GM23248 (cell line): ENCODE measurements around the gene PLCB3. TPM values are rescaled to one million over a fixed set of nuclear protein-coding genes. Genes with fewer than 3 reads are reported as not detected.

Experiments
- DNase-seq: peaks from one replicate; pipeline ENCODE4 v3.0.0-alpha.2; 2015
- H2AFZ ChIP-seq: fragments of 200-600 bp; sonication (generic); 2 replicates; pipeline ENCODE4 v1.6.1; 2016; ENCODE audit warnings: antibody characterized with exemption
- H3F3A ChIP-seq: fragments of 200-600 bp; sonication (generic); 2 replicates; pipeline ENCODE4 v1.6.1; 2016; ENCODE audit warnings: mild to moderate bottlenecking, antibody characterized with exemption, mixed run types; ENCODE audit not compliant: insufficient read depth
- H3K27ac ChIP-seq: fragments of 200-600 bp; sonication (generic); 2 replicates; pipeline ENCODE4 v1.5.1; 2016; ENCODE audit warnings: mild to moderate bottlenecking
- H3K27me3 ChIP-seq: fragments of 200-600 bp; sonication (generic); replicated peaks from 2 replicates; pipeline ENCODE4 v1.6.1; 2016; ENCODE audit warnings: mild to moderate bottlenecking; ENCODE audit not compliant: insufficient read depth
- H3K36me3 ChIP-seq: fragments of 200-600 bp; sonication (generic); 2 replicates; pipeline ENCODE4 v1.6.1; 2016; ENCODE audit warnings: low read depth, mild to moderate bottlenecking
- H3K4me1 ChIP-seq: fragments of 200-600 bp; sonication (generic); 2 replicates; pipeline ENCODE4 v1.6.1; 2016; ENCODE audit warnings: mild to moderate bottlenecking; ENCODE audit not compliant: insufficient read depth
- H3K4me2 ChIP-seq: fragments of 200-600 bp; sonication (generic); one replicate; pipeline ENCODE4 v1.6.1; 2016; ENCODE audit warnings: mild to moderate bottlenecking; ENCODE audit not compliant: unreplicated experiment
- H3K4me3 ChIP-seq: fragments of 200-600 bp; sonication (generic); 2 replicates; pipeline ENCODE4 v1.5.1; 2016; ENCODE audit warnings: mild to moderate bottlenecking
- H3K79me2 ChIP-seq: fragments of 200-600 bp; sonication (generic); 2 replicates; pipeline ENCODE4 v1.6.1; 2016; ENCODE audit warnings: mild to moderate bottlenecking; ENCODE audit not compliant: insufficient read depth
- H3K9ac ChIP-seq: fragments of 200-600 bp; sonication (generic); 2 replicates; pipeline ENCODE4 v1.6.1; 2016; ENCODE audit warnings: mild to moderate bottlenecking
- H3K9me2 ChIP-seq: fragments of 200-600 bp; sonication (generic); 2 replicates; pipeline ENCODE4 v1.6.1; 2016; ENCODE audit warnings: mixed run types, mild to moderate bottlenecking, moderate library complexity; ENCODE audit not compliant: insufficient read depth
- H3K9me3 ChIP-seq: fragments of 200-600 bp; sonication (generic); one replicate; pipeline ENCODE4 v1.6.1; 2017; ENCODE audit warnings: low read depth
- H4K20me1 ChIP-seq: fragments of 200-600 bp; sonication (generic); 2 replicates; pipeline ENCODE4 v1.6.0; 2016; ENCODE audit not compliant: insufficient read depth
- EZH2 ChIP-seq: fragments of 200-600 bp; sonication (generic); IDR thresholded peaks from 2 replicates; pipeline ENCODE4 v1.6.1; 2018; ENCODE audit warnings: antibody characterized with exemption, mild to moderate bottlenecking; ENCODE audit not compliant: insufficient read depth, poor library complexity, severe bottlenecking
- EZH2phosphoT487 ChIP-seq: fragments of 200-600 bp; sonication (generic); IDR thresholded peaks from 2 replicates; pipeline ENCODE4 v1.6.1; 2018; ENCODE audit warnings: antibody characterized with exemption, moderate library complexity, mild to moderate bottlenecking, low read depth; ENCODE audit not compliant: insufficient read depth
- WGBS, 2 experiments: methylation state at CpG; one replicate each; pipeline ENCODE4 v1.1.6; 2015 to 2017; ENCODE audit warnings: low lambda C conversion rate in 2 of 2, low coverage in 1 of 2; ENCODE audit errors: missing lambda C conversion rate in 2 of 2; 5-methylcytosine and 5-hydroxymethylcytosine counted together
- in situ Hi-C: fragments of 300-500 bp; cut with MboI; formaldehyde crosslinking; loops from 2 replicates; pipeline ENCODE4 v1.15.0; 2020
- polyA plus RNA-seq: library from polyadenylated mRNA; unstranded; fragments of >200 nt; fragmentation: Nextera tagmentation; extraction: Ambion mirVana; gene quantifications from 2 replicates; pipeline ENCODE4 v1.2.1, GENCODE V29; 2016
- total RNA-seq: library from RNA; depleted of rRNA; stranded (reverse); fragments of >200 nt; shearing (Covaris generic); gene quantifications from 2 replicates; pipeline ENCODE4 v1.2.3, GENCODE V29; 2014

Gene PLCB3
- total and polyA plus RNA-seq, 2 experiments from 2014 or later = 6.5 to 32.7 TPM

GRCh38 chr11:64219755-64220154 lies 31.6 kb upstream of the PLCB3 start:
- Histone ChIP-seq H3K36me3 (no peaks in the 10 kb centered on the region), H3K4me2 (no peak overlapping the region), H3K79me2 (peaks cover 2% of the 10 kb centered on the region; the same call in 1 of the 2 replicates), H3K4me1 (peaks cover 8% of the 10 kb centered on the region), H3K9me2 (no peaks in the 10 kb centered on the region), H3K9me3 (no peaks in the 10 kb centered on the region), H3K4me3 (no peak overlapping the region), H3K9ac (no peak overlapping the region), H4K20me1 (no peaks in the 10 kb centered on the region), H2AFZ (no peak overlapping the region), H3K27ac (no peak overlapping the region), H3K27me3 (no peaks in the 10 kb centered on the region), H3F3A (peaks cover 5% of the 10 kb centered on the region)
- in situ Hi-C loops = no loop called here
- TF ChIP-seq EZH2phosphoT487 (no peak), EZH2 (no peak)
- WGBS, 2 experiments = 87 to 91% methylated on average over 10 of the region's 10 CpGs
- DNase-seq = no peak

DNA sequence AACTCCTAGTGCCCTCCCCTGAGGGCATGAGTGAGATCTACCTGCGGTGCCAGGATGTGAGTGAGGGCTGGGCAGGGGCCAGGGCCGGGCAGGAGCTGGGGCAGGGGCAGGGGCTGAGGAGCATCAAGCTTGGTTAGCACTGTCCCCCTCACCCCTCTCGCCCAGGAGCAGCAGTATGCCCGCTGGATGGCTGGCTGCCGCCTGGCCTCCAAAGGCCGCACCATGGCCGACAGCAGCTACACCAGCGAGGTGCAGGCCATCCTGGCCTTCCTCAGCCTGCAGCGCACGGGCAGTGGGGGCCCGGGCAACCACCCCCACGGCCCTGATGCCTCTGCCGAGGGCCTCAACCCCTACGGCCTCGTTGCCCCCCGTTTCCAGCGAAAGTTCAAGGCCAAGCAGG lies 31.1 kb upstream of the PLCB3 start:
- no peak overlapping the region for H3K27ac ChIP-seq
- 0 out of 2 replicates have a peak, but pooled peaks cover under 1% of the 10 kb centered on the region for H3F3A ChIP-seq
- no peaks in the 10 kb centered on the region for H3K27me3 ChIP-seq
- no peaks in the 10 kb centered on the region for H4K20me1 ChIP-seq
- H3K4me2 ChIP-seq = no peak overlapping the region
- TF ChIP-seq EZH2 (no peak), EZH2phosphoT487 (no peak)
- peaks cover 7% of the 10 kb centered on the region for H3K79me2 ChIP-seq
- in situ Hi-C loops = no loop called here
- no peaks in the 10 kb centered on the region for H3K9me2 ChIP-seq
- no peaks in the 10 kb centered on the region for H3K9me3 ChIP-seq
- peaks cover 4% of the 10 kb centered on the region for H3K4me1 ChIP-seq
- H3K4me3 ChIP-seq = no peak overlapping the region
- DNase-seq = no peak
- no peak overlapping the region for H3K9ac ChIP-seq
- no peak overlapping the region for H2AFZ ChIP-seq
- WGBS, 2 experiments = 83 to 85% methylated on average over 12 to 16 of the region's 17 CpGs
- H3K36me3 ChIP-seq = no peaks in the 10 kb centered on the region

- no peaks in the 10 kb centered on the region for H3K36me3 ChIP-seq
- no peaks in the 10 kb centered on the region for H3K9me3 ChIP-seq
- TF ChIP-seq EZH2 (no peak), EZH2phosphoT487 (no peak)
Measured at GRCh38 chr11:64220798-64221197, 30.5 kb upstream of the PLCB3 start.

DNA sequence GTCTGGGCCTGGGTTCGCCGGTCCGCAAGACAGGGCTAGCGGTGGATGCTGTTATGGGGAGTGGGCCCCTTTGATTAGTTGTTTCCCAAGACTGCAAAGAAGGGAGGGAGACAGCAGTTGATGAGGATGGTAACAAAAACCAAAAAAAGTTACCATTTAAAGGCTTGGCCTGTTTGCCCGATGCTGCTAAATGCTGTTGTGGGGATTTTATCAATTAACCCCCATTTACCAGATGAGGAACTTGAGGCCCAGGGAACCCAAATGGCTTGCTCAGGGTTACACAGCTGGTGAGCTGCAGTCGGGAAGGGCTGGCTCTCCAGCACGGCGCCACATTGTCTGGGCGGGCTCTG lies 28.7 kb upstream of the PLCB3 start:
- no peaks in the 10 kb centered on the region for H3K9me3 ChIP-seq
- DNase-seq = peak; percentile 37
- no peak overlapping the region for H3K9ac ChIP-seq
- no peak overlapping the region for H3K4me3 ChIP-seq
- no peaks in the 10 kb centered on the region for H3K27me3 ChIP-seq
- H3F3A ChIP-seq = no peaks in the 10 kb centered on the region
- H3K36me3 ChIP-seq = no peaks in the 10 kb centered on the region
- H4K20me1 ChIP-seq = no peaks in the 10 kb centered on the region
- H3K4me2 ChIP-seq = no peak overlapping the region
- H2AFZ ChIP-seq = no peak overlapping the region
- H3K4me1 ChIP-seq = peaks cover 6% of the 10 kb centered on the region; the same call in 1 of the 2 replicates
- WGBS, 2 experiments = 62% methylated on average over 9 of the region's 9 CpGs
- H3K79me2 ChIP-seq = peaks cover 29% of the 10 kb centered on the region
- TF ChIP-seq EZH2 (no peak), EZH2phosphoT487 (no peak)
- in situ Hi-C loops = no loop called here
- no peaks in the 10 kb centered on the region for H3K9me2 ChIP-seq
- H3K27ac ChIP-seq = no peak overlapping the region

More at GRCh38 chr11:64220798-64221197, 30.5 kb upstream of the PLCB3 start:
- Histone ChIP-seq H3K27me3 (no peaks in the 10 kb centered on the region), H3K4me1 (no peaks in the 10 kb centered on the region), H2AFZ (no peak overlapping the region), H4K20me1 (no peaks in the 10 kb centered on the region), H3K4me3 (no peak overlapping the region), H3K9me2 (no peaks in the 10 kb centered on the region), H3F3A (no peaks in the 10 kb centered on the region), H3K9ac (no peak overlapping the region), H3K4me2 (no peak overlapping the region), H3K79me2 (peaks cover 12% of the 10 kb centered on the region), H3K27ac (no peak overlapping the region)
- 88 to 90% methylated on average over 11 to 14 of the region's 14 CpGs for WGBS, 2 experiments
- in situ Hi-C loops = no loop called here
- DNase-seq = no peak

DNA sequence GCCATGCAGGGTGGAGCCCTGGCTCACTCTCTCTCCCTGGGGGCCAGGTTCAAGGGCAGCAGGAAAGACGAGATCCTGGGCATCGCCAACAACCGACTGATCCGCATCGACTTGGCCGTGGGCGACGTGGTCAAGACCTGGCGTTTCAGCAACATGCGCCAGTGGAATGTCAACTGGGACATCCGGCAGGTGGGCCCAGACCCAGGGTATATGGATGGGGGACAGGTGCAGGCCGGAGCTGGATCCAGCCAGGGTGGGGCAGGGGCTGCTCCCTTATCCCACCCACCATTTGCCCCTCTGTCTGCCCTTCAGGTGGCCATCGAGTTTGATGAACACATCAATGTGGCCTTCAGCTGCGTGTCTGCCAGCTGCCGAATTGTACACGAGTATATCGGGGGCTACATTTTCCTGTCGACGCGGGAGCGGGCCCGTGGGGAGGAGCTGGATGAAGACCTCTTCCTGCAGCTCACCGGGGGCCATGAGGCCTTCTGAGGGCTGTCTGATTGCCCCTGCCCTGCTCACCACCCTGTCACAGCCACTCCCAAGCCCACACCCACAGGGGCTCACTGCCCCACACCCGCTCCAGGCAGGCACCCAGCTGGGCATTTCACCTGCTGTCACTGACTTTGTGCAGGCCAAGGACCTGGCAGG lies 28.2 kb upstream of the PLCB3 start:
- no peaks in the 10 kb centered on the region for H3K36me3 ChIP-seq
- 82% methylated on average over 23 to 24 of the region's 24 CpGs for WGBS, 2 experiments
- in situ Hi-C loops = no loop called here
- no peak overlapping the region for H3K4me2 ChIP-seq
- H3K27me3 ChIP-seq = no peaks in the 10 kb centered on the region
- H3K4me3 ChIP-seq = no peak overlapping the region
- H3K27ac ChIP-seq = no peak overlapping the region
- DNase-seq = no peak
- no peaks in the 10 kb centered on the region for H3K9me3 ChIP-seq
- no peaks in the 10 kb centered on the region for H4K20me1 ChIP-seq
- H3K4me1 ChIP-seq = peaks cover 6% of the 10 kb centered on the region; the same call in 1 of the 2 replicates
- no peak for TF ChIP-seq EZH2
- no peak for TF ChIP-seq EZH2phosphoT487
- no peak overlapping the region for H2AFZ ChIP-seq
- no peaks in the 10 kb centered on the region for H3F3A ChIP-seq
- H3K9me2 ChIP-seq = no peaks in the 10 kb centered on the region
- peaks cover 34% of the 10 kb centered on the region for H3K79me2 ChIP-seq
- H3K9ac ChIP-seq = no peak overlapping the region
